Vagina (tissue), 2 donors: ENCODE measurements around the gene TRIM44.

ENCODE experiments used
- CTCF ChIP-seq, 3 experiments: fragments of 450-650 bp in 2 of 3; fragments of 200-600 bp in 1 of 3; sonication (generic) in 1 of 3; IDR thresholded peaks; one replicate each; pipeline ENCODE4 v1.5.1; 2017 to 2019; ENCODE audit warnings: antibody characterized with exemption in 3 of 3, mild to moderate bottlenecking in 2 of 3, moderate library complexity in 2 of 3
- POLR2A ChIP-seq, 2 donors: fragments of 450-650 bp; IDR thresholded peaks; one replicate each; pipeline ENCODE4 v1.6.1; 2017; ENCODE audit warnings: antibody characterized with exemption in 2 of 2, mild to moderate bottlenecking in 2 of 2, moderate library complexity in 2 of 2
- POLR2AphosphoS5 ChIP-seq, 2 donors: sonication (generic); formaldehyde crosslinking; IDR thresholded peaks; one replicate each; pipeline ENCODE4 v1.9.0; 2017; ENCODE audit warnings: antibody characterized with exemption in 2 of 2, mild to moderate bottlenecking in 2 of 2, low read depth in 1 of 2; ENCODE audit not compliant: insufficient read depth in 1 of 2

GRCh38 chr11:35794850-35795249, 132.3 kb downstream of the TRIM44 start:
- TF ChIP-seq POLR2AphosphoS5 (IDR thresholded peaks at IDR 0.05; ENCODE audit: insufficient read depth in 1 of 2, low read depth in 1 of 2) (no peak), CTCF (IDR thresholded peaks at IDR 0.05) (no peak), POLR2A (IDR thresholded peaks at IDR 0.05) (no peak)
